Trophoblast cell (in vitro differentiated cells and primary cell): ENCODE data around the gene GNAI2.

Source experiments
- DNase-seq, 2 donors: peaks; one replicate each; pipeline ENCODE4 v3.0.0-alpha.2; 2016
- H2AFZ ChIP-seq: 2 replicates; pipeline ENCODE4 v1.6.1; 2013; ENCODE audit warnings: low read length, moderate library complexity, mild to moderate bottlenecking; ENCODE audit not compliant: insufficient read depth, poor library complexity
- H2AK5ac ChIP-seq: 2 replicates; pipeline ENCODE4 v1.6.1; 2013; ENCODE audit warnings: mild to moderate bottlenecking, low read length
- H2BK120ac ChIP-seq: 2 replicates; pipeline ENCODE4 v1.6.1; 2013; ENCODE audit warnings: low read length, mild to moderate bottlenecking, moderate library complexity; ENCODE audit not compliant: insufficient read depth, poor library complexity
- H2BK12ac ChIP-seq: 2 replicates; pipeline ENCODE4 v1.6.1; 2013; ENCODE audit warnings: mild to moderate bottlenecking, low read length, moderate library complexity
- H2BK5ac ChIP-seq: 2 replicates; pipeline ENCODE4 v1.6.1; 2013; ENCODE audit warnings: low read length, low read depth, moderate library complexity, mild to moderate bottlenecking; ENCODE audit not compliant: poor library complexity
- H3K14ac ChIP-seq: 2 replicates; pipeline ENCODE4 v1.6.1; 2013; ENCODE audit warnings: mild to moderate bottlenecking, low read length
- H3K18ac ChIP-seq: 2 replicates; pipeline ENCODE4 v1.6.1; 2013; ENCODE audit warnings: mild to moderate bottlenecking, low read length
- H3K23ac ChIP-seq: 2 replicates; pipeline ENCODE4 v1.6.1; 2013; ENCODE audit warnings: low read length
- H3K27ac ChIP-seq: 2 replicates; pipeline ENCODE4 v1.5.1; 2013; ENCODE audit warnings: low read depth, mild to moderate bottlenecking, inconsistent platforms, low read length, moderate library complexity
- H3K27me3 ChIP-seq: 2 replicates; pipeline ENCODE4 v1.6.1; 2013; ENCODE audit warnings: inconsistent platforms, mild to moderate bottlenecking, low read length, moderate library complexity; ENCODE audit not compliant: insufficient read depth
- H3K36me3 ChIP-seq, 2 experiments: 1 replicate in 1 of 2; 2 replicates in 1 of 2; pipeline ENCODE4 v1.6.1; 2013; ENCODE audit warnings: low read length in 2 of 2, mild to moderate bottlenecking in 2 of 2, moderate library complexity in 1 of 2; ENCODE audit not compliant: insufficient read depth in 2 of 2, control insufficient read depth in 1 of 2
- H3K4ac ChIP-seq: 2 replicates; pipeline ENCODE4 v1.6.1; 2013; ENCODE audit warnings: low read depth, mild to moderate bottlenecking, low read length, moderate library complexity
- H3K4me1 ChIP-seq, 2 experiments: 1 replicate in 1 of 2; 2 replicates in 1 of 2; pipeline ENCODE4 v1.6.1; 2013; ENCODE audit warnings: low read length in 2 of 2, mild to moderate bottlenecking in 2 of 2, moderate library complexity in 1 of 2; ENCODE audit not compliant: insufficient read depth in 2 of 2, control insufficient read depth in 1 of 2
- H3K4me2 ChIP-seq: 2 replicates; pipeline ENCODE4 v1.6.1; 2013; ENCODE audit warnings: inconsistent platforms, mild to moderate bottlenecking, low read length, moderate library complexity
- H3K4me3 ChIP-seq: 2 replicates; pipeline ENCODE4 v1.5.1; 2013; ENCODE audit warnings: mild to moderate bottlenecking, low read depth, low read length, inconsistent platforms
- H3K79me1 ChIP-seq: one replicate; pipeline ENCODE4 v1.6.1; 2013; ENCODE audit warnings: low read length
- H3K79me2 ChIP-seq: 2 replicates; pipeline ENCODE4 v1.6.1; 2013; ENCODE audit warnings: low read length, mild to moderate bottlenecking; ENCODE audit not compliant: control insufficient read depth, insufficient read depth, poor library complexity
- H3K9ac ChIP-seq: 2 replicates; pipeline ENCODE4 v1.6.1; 2013; ENCODE audit warnings: mild to moderate bottlenecking, low read length
- H3K9me3 ChIP-seq: 2 replicates; pipeline ENCODE4 v1.6.1; 2013; ENCODE audit warnings: low read depth, mild to moderate bottlenecking, control low read depth, inconsistent platforms, low read length; ENCODE audit not compliant: insufficient read depth
- H4K12ac ChIP-seq: 2 replicates; pipeline ENCODE4 v1.6.1; 2013; ENCODE audit warnings: low read depth, mild to moderate bottlenecking, low read length, moderate library complexity
- H4K8ac ChIP-seq: 2 replicates; pipeline ENCODE4 v1.6.1; 2013; ENCODE audit warnings: low read depth, mild to moderate bottlenecking, low read length, moderate library complexity
- H4K91ac ChIP-seq: one replicate; pipeline ENCODE4 v1.6.1; 2013; ENCODE audit warnings: low read depth, mild to moderate bottlenecking, low read length, moderate library complexity
- WGBS: extraction: QIAGEN DNeasy Blood & Tissue Kit; methylation state at CpG from one replicate; pipeline ENCODE4 v1.1.7; 2013; ENCODE audit warnings: missing lambda C conversion rate; ENCODE audit not compliant: insufficient read length, insufficient coverage; ENCODE audit errors: extremely low coverage; 5-methylcytosine and 5-hydroxymethylcytosine counted together

The GNAI2 gene

DNA sequence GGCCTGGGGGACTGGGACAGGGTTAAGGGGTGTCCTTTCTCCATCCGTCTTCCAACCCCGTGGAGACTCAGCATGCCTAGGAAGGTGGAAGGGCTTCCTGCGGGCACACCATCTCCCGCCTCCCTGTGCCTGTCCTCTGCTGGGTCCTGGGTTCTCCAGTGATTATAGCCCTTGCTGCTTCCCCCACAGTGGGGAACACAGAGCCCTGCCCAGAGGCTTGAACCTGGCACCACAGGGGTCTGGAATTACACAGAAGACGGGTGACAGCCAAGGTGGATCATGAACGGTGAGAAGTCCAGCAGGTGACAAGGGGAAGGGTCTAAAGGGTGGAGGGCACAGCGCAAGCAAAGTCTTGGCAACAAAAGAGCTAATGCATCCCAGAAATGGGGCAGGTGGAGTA lies 26.8 kb downstream of the GNAI2 start:
- Histone ChIP-seq H3K79me1 (peaks cover 43% of the 10 kb centered on the region), H3K27me3 (no peaks in the 10 kb centered on the region), H3K36me3 (peaks cover 12 to 13% of the 10 kb centered on the region in 2 experiments), H4K12ac (no peak overlapping the region), H3K18ac (peak overlapping the region; percentile 25), H2AFZ (no peak overlapping the region), H3K4me1 (peaks cover 38 to 44% of the 10 kb centered on the region in 2 experiments), H3K4ac (no peak overlapping the region), H3K27ac (no peak overlapping the region), H4K91ac (peak overlapping the region; percentile 41), H3K9ac (no peak overlapping the region), H4K8ac (no peak overlapping the region), H2AK5ac (peak overlapping the region; percentile 6), H3K4me3 (no peak overlapping the region), H2BK120ac (no peak overlapping the region), H3K23ac (no peak overlapping the region), H3K79me2 (peaks cover 14% of the 10 kb centered on the region), H3K9me3 (no peaks in the 10 kb centered on the region), H3K14ac (peak overlapping the region; percentile 40), H3K4me2 (no peak overlapping the region), H2BK12ac (peak overlapping the region; percentile 66), H2BK5ac (no peak overlapping the region)
- DNase-seq = no peak
- WGBS = no CpG with 5 or more reads among the region's 7 CpGs

DNA sequence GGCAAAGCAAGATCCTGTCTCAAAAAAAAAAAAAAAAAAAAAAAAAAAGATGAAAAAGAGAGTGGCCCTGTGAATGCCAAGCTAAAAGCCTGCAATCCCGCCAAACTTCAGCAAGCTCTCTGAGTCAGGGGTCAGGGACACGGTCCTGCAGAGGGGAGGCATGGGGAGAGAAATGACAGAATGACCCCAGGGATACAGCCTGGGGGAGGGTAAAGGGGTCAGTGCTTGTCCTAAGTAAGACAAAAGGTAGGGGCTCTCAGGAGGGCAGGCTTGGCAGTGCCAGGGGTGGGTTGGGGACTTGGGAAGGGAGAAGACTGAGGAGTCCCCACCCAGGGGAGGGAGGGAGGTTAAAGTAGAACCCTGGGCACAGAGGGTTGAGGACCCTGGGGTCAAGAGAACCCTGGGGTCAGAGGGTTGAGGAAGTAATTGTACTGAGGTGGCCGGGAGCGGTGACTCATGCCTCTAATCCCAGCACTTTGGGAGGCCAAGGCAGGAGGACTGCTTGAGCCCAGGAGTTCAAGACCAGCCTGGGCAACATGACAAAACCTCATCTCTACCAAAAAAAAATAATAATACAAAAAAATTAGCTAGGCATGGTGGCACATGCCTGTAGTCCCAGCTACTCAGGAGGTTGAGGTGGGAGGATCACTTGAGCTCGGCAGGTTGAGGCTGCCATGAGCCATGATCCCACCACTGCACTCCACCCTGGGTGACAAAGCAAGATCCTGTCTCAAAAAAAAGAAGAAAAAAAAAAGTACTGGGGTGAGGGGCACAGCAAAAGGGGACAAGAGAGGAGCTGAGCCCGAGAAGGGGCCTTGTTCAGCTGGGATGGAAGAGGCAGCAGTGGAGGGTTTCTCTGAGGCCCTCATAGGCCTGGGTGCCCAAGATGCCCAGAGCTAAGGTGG lies 27.7 kb downstream of the GNAI2 start:
- H2BK12ac ChIP-seq = peak overlapping the region; percentile 95
- H3K27ac ChIP-seq = peak overlapping the region; percentile 93
- WGBS = no CpG with 5 or more reads among the region's 6 CpGs
- H2BK120ac ChIP-seq = peak overlapping the region; percentile 96
- peaks cover 14% of the 10 kb centered on the region for H3K79me2 ChIP-seq
- H4K8ac ChIP-seq = peak overlapping the region; percentile 87
- no peak overlapping the region for H3K23ac ChIP-seq
- peak overlapping the region; percentile 91 for H2BK5ac ChIP-seq
- H3K9ac ChIP-seq = peak overlapping the region; percentile 20
- peak overlapping the region; percentile 88 for H3K18ac ChIP-seq
- peaks cover 3 to 5% of the 10 kb centered on the region in 2 experiments for H3K36me3 ChIP-seq
- peak overlapping the region; percentile 94 for H2AK5ac ChIP-seq
- DNase-seq = peak in 1 of 2 donors; percentile 21
- H3K4me3 ChIP-seq = no peak overlapping the region
- peak overlapping the region; percentile 35 for H2AFZ ChIP-seq
- H3K79me1 ChIP-seq = peaks cover 43% of the 10 kb centered on the region
- H3K4me2 ChIP-seq = peak overlapping the region; percentile 44
- H3K4me1 ChIP-seq = peaks cover 39 to 44% of the 10 kb centered on the region in 2 experiments
- H3K4ac ChIP-seq = peak overlapping the region; percentile 61
- H3K9me3 ChIP-seq = no peaks in the 10 kb centered on the region
- H3K27me3 ChIP-seq = no peaks in the 10 kb centered on the region
- H4K12ac ChIP-seq = peak overlapping the region; percentile 51
- peak overlapping the region; percentile 97 for H4K91ac ChIP-seq
- peak overlapping the region; percentile 96 for H3K14ac ChIP-seq

DNA sequence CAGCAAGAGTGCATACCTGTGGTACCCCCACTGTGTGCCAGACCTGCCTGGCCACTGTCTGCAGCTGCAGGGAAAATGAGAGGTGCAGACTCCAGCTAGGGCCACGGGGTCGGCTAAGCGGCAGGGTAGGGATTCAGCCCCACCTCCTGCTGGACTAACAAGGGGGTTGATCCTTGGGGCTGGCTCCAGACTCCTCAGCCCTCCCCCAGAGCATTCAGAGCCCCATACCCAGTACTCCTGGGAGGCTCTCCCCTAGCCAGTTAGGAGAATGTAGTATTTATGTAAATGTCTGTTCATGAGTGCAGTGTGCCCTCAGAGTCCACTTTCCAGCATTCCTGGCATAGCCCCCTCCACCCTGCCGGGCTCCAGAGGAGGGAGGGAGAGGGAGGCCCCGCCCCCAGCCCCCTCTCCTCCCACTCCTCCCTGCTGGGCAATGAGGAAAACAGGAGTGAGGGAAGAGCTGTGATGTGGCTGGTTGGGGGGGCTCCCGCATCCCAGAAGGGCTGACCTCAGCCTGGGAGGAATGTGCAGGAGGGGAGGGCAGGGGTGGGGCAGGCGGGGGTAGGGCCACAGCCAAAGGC lies 28.5 kb downstream of the GNAI2 start:
- peak overlapping the region; percentile 94 for H2AK5ac ChIP-seq
- no CpG with 5 or more reads among the region's 7 CpGs for WGBS
- peak overlapping the region; percentile 96 for H3K14ac ChIP-seq
- H4K8ac ChIP-seq = peak overlapping the region; percentile 87
- peak overlapping the region; percentile 51 for H4K12ac ChIP-seq
- peak overlapping the region; percentile 88 for H3K18ac ChIP-seq
- H3K9ac ChIP-seq = peak overlapping the region; percentile 20
- peaks cover 45 to 48% of the 10 kb centered on the region in 2 experiments for H3K4me1 ChIP-seq
- peak overlapping the region; percentile 91 for H2BK5ac ChIP-seq
- H2AFZ ChIP-seq = peak overlapping the region; percentile 35
- H3K27ac ChIP-seq = peak overlapping the region; percentile 93
- no peaks in the 10 kb centered on the region for H3K9me3 ChIP-seq
- H2BK120ac ChIP-seq = peak overlapping the region; percentile 96
- H4K91ac ChIP-seq = peak overlapping the region; percentile 97
- no peak overlapping the region for H3K23ac ChIP-seq
- H3K4me3 ChIP-seq = no peak overlapping the region
- H3K79me1 ChIP-seq = peaks cover 41% of the 10 kb centered on the region
- peaks cover 14% of the 10 kb centered on the region for H3K79me2 ChIP-seq
- H3K36me3 ChIP-seq = peaks cover 0 to 1% of the 10 kb centered on the region in 2 experiments
- H3K4ac ChIP-seq = peak overlapping the region; percentile 61
- no peaks in the 10 kb centered on the region for H3K27me3 ChIP-seq
- peak overlapping the region; percentile 95 for H2BK12ac ChIP-seq
- peak; percentile 89 to 93 for DNase-seq
- H3K4me2 ChIP-seq = peak overlapping the region; percentile 44

DNA sequence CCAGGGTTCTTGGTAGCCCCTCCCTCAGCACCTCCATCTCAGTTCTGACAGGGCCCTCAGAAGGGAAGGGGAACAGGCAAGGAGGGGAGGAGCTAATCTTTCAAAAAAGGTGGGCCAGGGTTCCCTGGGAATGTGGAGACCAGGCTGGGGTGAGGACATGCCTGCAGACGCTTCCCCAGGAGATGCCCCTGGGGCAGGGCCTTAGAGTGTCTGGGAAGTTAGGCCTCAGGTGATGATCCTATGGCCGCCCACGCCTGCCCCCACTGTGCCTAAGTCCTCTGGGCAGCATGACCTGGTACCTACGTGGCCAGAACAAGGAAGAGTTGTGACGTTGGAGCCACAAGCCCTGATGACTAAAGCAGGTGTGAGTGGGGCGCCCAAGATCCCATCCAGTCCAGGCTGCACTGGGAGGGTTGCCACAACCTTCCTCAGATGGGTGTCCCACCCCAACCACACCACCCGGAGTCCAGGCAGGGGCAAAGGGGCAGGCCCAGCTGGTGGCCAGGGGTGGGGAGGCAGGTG lies 29.0 kb downstream of the GNAI2 start:
- H3K79me1 ChIP-seq = peaks cover 40% of the 10 kb centered on the region
- no peaks in the 10 kb centered on the region for H3K9me3 ChIP-seq
- H2BK5ac ChIP-seq = peak overlapping the region; percentile 81
- peak overlapping the region; percentile 92 for H3K14ac ChIP-seq
- WGBS = no CpG with 5 or more reads among the region's 7 CpGs
- H3K27ac ChIP-seq = peak overlapping the region; percentile 41
- peak overlapping the region; percentile 49 for H3K4ac ChIP-seq
- H3K9ac ChIP-seq = no peak overlapping the region
- H3K4me3 ChIP-seq = no peak overlapping the region
- no peaks in the 10 kb centered on the region for H3K27me3 ChIP-seq
- peaks cover 14% of the 10 kb centered on the region for H3K79me2 ChIP-seq
- H2AFZ ChIP-seq = no peak overlapping the region
- peak overlapping the region; percentile 12 for H4K12ac ChIP-seq
- peaks cover 46 to 49% of the 10 kb centered on the region in 2 experiments for H3K4me1 ChIP-seq
- no peak overlapping the region for H3K23ac ChIP-seq
- H2BK120ac ChIP-seq = peak overlapping the region; percentile 62
- H4K91ac ChIP-seq = peak overlapping the region; percentile 98
- H4K8ac ChIP-seq = peak overlapping the region; percentile 80
- H3K4me2 ChIP-seq = no peak overlapping the region
- H2BK12ac ChIP-seq = peak overlapping the region; percentile 98
- H3K36me3 ChIP-seq = no peaks in the 10 kb centered on the region
- peak overlapping the region; percentile 56 for H3K18ac ChIP-seq
- peak overlapping the region; percentile 53 for H2AK5ac ChIP-seq
- peak; percentile 90 to 91 for DNase-seq
